Measurements from ENCODE around the gene DPEP2. TPM values are rescaled to one million over a fixed set of nuclear protein-coding genes. Genes with fewer than 3 reads are reported as not detected.
A peak's percentile ranks its signal among the peaks of the same experiment; 100 is the strongest.

Gene DPEP2
- total and polyA plus RNA-seq, 8 donors, result 0.32 to 4.0 (median 1.0) TPM; not detected in 2

DNA sequence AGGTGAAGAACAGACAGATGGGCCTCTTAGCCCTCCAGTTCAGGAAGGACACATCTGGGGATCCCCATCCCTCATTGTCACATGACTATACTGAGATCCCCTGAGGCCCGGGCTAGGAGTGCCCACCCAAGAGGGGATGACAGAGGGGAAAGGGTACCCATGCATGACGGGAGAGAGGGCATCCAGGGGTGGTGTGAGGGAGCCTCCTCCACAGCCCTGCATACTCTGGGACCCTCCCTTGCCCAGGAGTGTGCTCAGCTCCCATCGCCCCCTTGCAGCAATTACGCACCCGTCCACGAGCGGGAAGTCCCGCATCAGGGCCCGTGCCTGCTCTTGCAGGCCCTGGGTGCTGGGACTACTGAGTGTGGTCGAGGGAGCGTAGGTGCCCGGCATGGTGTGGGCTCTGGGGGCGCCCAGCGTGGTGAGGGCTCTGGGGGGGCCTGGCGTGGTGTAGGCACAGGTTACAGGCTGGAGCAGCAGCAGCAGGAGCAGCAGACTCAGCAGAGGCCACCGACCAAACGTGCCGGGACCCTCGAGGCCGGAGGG, 6.5 kb downstream of the DPEP2 start:
- H3K27ac ChIP-seq, result no peak overlapping the region
- peak in 1 of 4 donors; percentile 2 for ATAC-seq
- no peaks in the 10 kb centered on the region for H3K9me3 ChIP-seq
- H3K4me3 ChIP-seq, result no peak overlapping the region
- TF ChIP-seq, protein P1, sequence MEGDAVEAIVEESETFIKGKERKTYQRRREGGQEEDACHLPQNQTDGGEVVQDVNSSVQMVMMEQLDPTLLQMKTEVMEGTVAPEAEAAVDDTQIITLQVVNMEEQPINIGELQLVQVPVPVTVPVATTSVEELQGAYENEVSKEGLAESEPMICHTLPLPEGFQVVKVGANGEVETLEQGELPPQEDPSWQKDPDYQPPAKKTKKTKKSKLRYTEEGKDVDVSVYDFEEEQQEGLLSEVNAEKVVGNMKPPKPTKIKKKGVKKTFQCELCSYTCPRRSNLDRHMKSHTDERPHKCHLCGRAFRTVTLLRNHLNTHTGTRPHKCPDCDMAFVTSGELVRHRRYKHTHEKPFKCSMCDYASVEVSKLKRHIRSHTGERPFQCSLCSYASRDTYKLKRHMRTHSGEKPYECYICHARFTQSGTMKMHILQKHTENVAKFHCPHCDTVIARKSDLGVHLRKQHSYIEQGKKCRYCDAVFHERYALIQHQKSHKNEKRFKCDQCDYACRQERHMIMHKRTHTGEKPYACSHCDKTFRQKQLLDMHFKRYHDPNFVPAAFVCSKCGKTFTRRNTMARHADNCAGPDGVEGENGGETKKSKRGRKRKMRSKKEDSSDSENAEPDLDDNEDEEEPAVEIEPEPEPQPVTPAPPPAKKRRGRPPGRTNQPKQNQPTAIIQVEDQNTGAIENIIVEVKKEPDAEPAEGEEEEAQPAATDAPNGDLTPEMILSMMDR (IDR thresholded peaks at IDR 0.05), result no peak
- H3K27me3 ChIP-seq, result no peaks in the 10 kb centered on the region
- FAIRE-seq, result no peak
- DNase-seq, result peak in 1 of 6 donors; percentile 87
- intact Hi-C loops (cut with DNase I), result no loop called here
- H3K4me1 ChIP-seq, result peaks cover 0 to 6% (median 0%) of the 10 kb centered on the region in 3 donors
- 51 to 55% methylated on average over 20 of the region's 20 CpGs for WGBS, 2 donors
- H3K36me3 ChIP-seq, result no peaks in the 10 kb centered on the region

GRCh38 chr16:67990018-67990386, 9.3 kb downstream of the DPEP2 start:
- Histone ChIP-seq H3K27ac (no peak overlapping the region), H3K36me3 (no peaks in the 10 kb centered on the region), H3K4me1 (peaks cover 0 to 6% (median 3%) of the 10 kb centered on the region in 3 donors), H3K4me3 (no peak overlapping the region), H3K27me3 (no peaks in the 10 kb centered on the region), H3K9me3 (no peaks in the 10 kb centered on the region)
- ATAC-seq, result no peak
- WGBS, 2 donors, result 80 to 81% methylated on average over 6 of the region's 6 CpGs
- no peak for DNase-seq
- intact Hi-C loops (cut with DNase I), result no loop called here
- TF ChIP-seq, protein P1 (IDR thresholded peaks at IDR 0.05), result no peak
- FAIRE-seq, result no peak

- TF ChIP-seq, protein P1 (IDR thresholded peaks at IDR 0.05), result no peak
- peaks cover 0 to 6% (median 5%) of the 10 kb centered on the region in 3 donors for H3K4me1 ChIP-seq
- H3K27ac ChIP-seq, result no peak overlapping the region
- no peak for DNase-seq
- WGBS, 2 donors, result 73 to 87% methylated on average over 8 of the region's 8 CpGs
- H3K4me3 ChIP-seq, result no peak overlapping the region
- H3K36me3 ChIP-seq, result no peaks in the 10 kb centered on the region
- ATAC-seq, result no peak
- no peaks in the 10 kb centered on the region for H3K27me3 ChIP-seq
- FAIRE-seq, result no peak
- no peaks in the 10 kb centered on the region for H3K9me3 ChIP-seq
- intact Hi-C loops (cut with DNase I), result loop anchor here in 1 of 3 donors (10.0 kb wide), 1 partner anchor 245 kb away; the partner anchor contains the start of gene ESRP2
Observed at GRCh38 chr16:67989322-67990017, 9.8 kb downstream of the DPEP2 start.

- Histone ChIP-seq H3K4me1 (peaks cover 0 to 6% (median 5%) of the 10 kb centered on the region in 3 donors), H3K4me3 (no peak overlapping the region), H3K27me3 (no peaks in the 10 kb centered on the region), H3K36me3 (no peaks in the 10 kb centered on the region), H3K27ac (no peak overlapping the region), H3K9me3 (no peaks in the 10 kb centered on the region)
- ATAC-seq (no peak), FAIRE-seq (no peak), DNase-seq (no peak)
- intact Hi-C loops (cut with DNase I), result loop anchor here in 1 of 3 donors (10.0 kb wide), 1 partner anchor 246 kb away; the partner anchor contains the start of gene ESRP2
- TF ChIP-seq, protein P1 (IDR thresholded peaks at IDR 0.05), result no peak
- WGBS, 2 donors, result 77 to 81% methylated on average over 3 of the region's 3 CpGs
Observed at GRCh38 chr16:67988675-67989074, 10.6 kb downstream of the DPEP2 start.
